ENCODE results near the gene SLC9A3.

DNA sequence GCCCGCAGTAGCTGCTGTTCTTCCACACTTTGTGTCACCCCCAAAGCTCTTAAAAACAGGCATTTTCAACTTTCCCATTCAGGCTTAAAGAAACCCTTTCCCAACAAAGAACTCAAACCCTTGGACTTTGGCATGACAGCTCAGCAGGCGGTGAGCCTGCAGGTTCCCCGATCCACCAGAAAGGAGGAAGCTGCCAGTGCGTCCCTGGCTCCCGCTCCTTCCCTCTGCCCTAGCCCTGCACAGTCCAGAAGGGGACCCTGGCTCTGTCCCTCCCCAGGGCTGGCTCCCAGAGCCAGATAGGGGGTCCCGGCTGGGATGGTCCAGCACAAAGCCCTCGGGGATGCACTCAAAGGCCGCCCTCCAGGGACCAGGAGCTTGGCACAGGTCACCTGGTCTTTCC is 9.6 kb downstream of the SLC9A3 start:
- no peak for TF ChIP-seq CTCF (IDR thresholded peaks at IDR 0.05; ENCODE audit: low read length)
- TF ChIP-seq EZH2 (IDR thresholded peaks at IDR 0.05; ENCODE audit: borderline replicate concordance, low read length), result no peak
